ENCODE measurements around the gene SMC4. TPM values are rescaled to one million over a fixed set of nuclear protein-coding genes. Genes with fewer than 3 reads are reported as not detected.

Gene SMC4
- total RNA-seq, 2 donors from 2014 or later = 12.5 to 35.6 TPM

- WGBS, 2 donors = 93% methylated on average over 2 of the region's 2 CpGs
- Histone ChIP-seq H3K27ac (no peak overlapping the region), H3K27me3 (no peaks in the 10 kb centered on the region), H3K4me3 (no peak overlapping the region), H3K36me3 (replicated peaks in 1 of 2; ENCODE audit: insufficient read depth in 1 of 2, low read depth in 2 of 2) (peaks cover 3 to 13% of the 10 kb centered on the region in 2 donors), H3K9me3 (no peaks in the 10 kb centered on the region), H3K4me1 (no peaks in the 10 kb centered on the region)
- intact Hi-C loops (cut with DNase I) = no loop called here
- ATAC-seq = no peak
- no peak for DNase-seq
- TF ChIP-seq CTCF (IDR thresholded peaks at IDR 0.05) = no peak
- TF ChIP-seq POLR2A (IDR thresholded peaks at IDR 0.05) = no peak
These were observed 35.6 kb downstream of the SMC4 start for GRCh38 chr3:160435095-160435494.

- intact Hi-C loops (cut with DNase I) = no loop called here
- DNase-seq = no peak
- WGBS, 2 donors = 96 to 100% methylated on average over 1 of the region's 1 CpG
These were observed 36.3 kb downstream of the SMC4 start for GRCh38 chr3:160435747-160436146.

GRCh38 chr3:160437083-160437455, 37.6 kb downstream of the SMC4 start:
- 77 to 88% methylated on average over 5 of the region's 5 CpGs for WGBS, 2 donors
- TF ChIP-seq POLR2A (IDR thresholded peaks at IDR 0.05) (no peak), CTCF (IDR thresholded peaks at IDR 0.05) (no peak)
- intact Hi-C loops (cut with DNase I) = no loop called here
- H3K27ac ChIP-seq = no peak overlapping the region
- no peak overlapping the region for H3K4me3 ChIP-seq
- H3K36me3 ChIP-seq (replicated peaks in 1 of 2; ENCODE audit: insufficient read depth in 1 of 2, low read depth in 2 of 2) = peaks cover 0 to 7% of the 10 kb centered on the region in 2 donors
- ATAC-seq = no peak
- no peaks in the 10 kb centered on the region for H3K4me1 ChIP-seq
- DNase-seq = no peak
- no peaks in the 10 kb centered on the region for H3K9me3 ChIP-seq
- H3K27me3 ChIP-seq = no peaks in the 10 kb centered on the region

More at GRCh38 chr3:160435747-160436146, 36.3 kb downstream of the SMC4 start:
- Histone ChIP-seq H3K27ac (no peak overlapping the region), H3K9me3 (no peaks in the 10 kb centered on the region), H3K36me3 (replicated peaks in 1 of 2; ENCODE audit: insufficient read depth in 1 of 2, low read depth in 2 of 2) (peaks cover 3 to 13% of the 10 kb centered on the region in 2 donors), H3K27me3 (no peaks in the 10 kb centered on the region), H3K4me3 (no peak overlapping the region), H3K4me1 (no peaks in the 10 kb centered on the region)
- no peak for ATAC-seq
- TF ChIP-seq POLR2A (IDR thresholded peaks at IDR 0.05) = no peak
- no peak for TF ChIP-seq CTCF (IDR thresholded peaks at IDR 0.05)

GRCh38 chr3:160440687-160441086, 41.2 kb downstream of the SMC4 start:
- ATAC-seq (no peak), DNase-seq (no peak)
- H3K4me3 ChIP-seq = no peak overlapping the region
- 95 to 96% methylated on average over 7 of the region's 7 CpGs for WGBS, 2 donors
- H3K27ac ChIP-seq = no peak overlapping the region
- no peaks in the 10 kb centered on the region for H3K4me1 ChIP-seq
- no peaks in the 10 kb centered on the region for H3K27me3 ChIP-seq
- intact Hi-C loops (cut with DNase I) = no loop called here
- no peaks in the 10 kb centered on the region for H3K9me3 ChIP-seq
- TF ChIP-seq POLR2A (IDR thresholded peaks at IDR 0.05) (no peak), CTCF (IDR thresholded peaks at IDR 0.05) (no peak)
- no peaks in the 10 kb centered on the region for H3K36me3 ChIP-seq (replicated peaks in 1 of 2; ENCODE audit: insufficient read depth in 1 of 2, low read depth in 2 of 2)

- Histone ChIP-seq H3K27me3 (no peaks in the 10 kb centered on the region), H3K4me3 (no peak overlapping the region), H3K36me3 (replicated peaks in 1 of 2; ENCODE audit: insufficient read depth in 1 of 2, low read depth in 2 of 2) (no peaks in the 10 kb centered on the region), H3K27ac (no peak overlapping the region), H3K4me1 (peaks cover 6% of the 10 kb centered on the region), H3K9me3 (no peaks in the 10 kb centered on the region)
- ATAC-seq = no peak
- intact Hi-C loops (cut with DNase I) = no loop called here
- TF ChIP-seq CTCF (IDR thresholded peaks at IDR 0.05) (no peak), POLR2A (IDR thresholded peaks at IDR 0.05) (no peak)
- 73 to 100% methylated on average over 1 of the region's 1 CpG for WGBS, 2 donors
- no peak for DNase-seq
These were observed 45.0 kb downstream of the SMC4 start for GRCh38 chr3:160444411-160444810.

Data from body of pancreas (tissue), 4 donors.